ENCODE results near the gene SERGEF. TPM values are rescaled to one million over a fixed set of nuclear protein-coding genes. Genes with fewer than 3 reads are reported as not detected.

SERGEF gene
- total RNA-seq, 1 donor from 2014 or later = 20.5 TPM

GRCh38 chr11:17750801-17751165 lies 262.1 kb downstream of the SERGEF start:
- DNase-seq (ENCODE audit: low spot score) = no peak

GRCh38 chr11:17750013-17750800 lies 262.6 kb downstream of the SERGEF start:
- no peak for DNase-seq (ENCODE audit: low spot score)

GRCh38 chr11:17748761-17749721 lies 263.8 kb downstream of the SERGEF start:
- DNase-seq (ENCODE audit: low spot score) = no peak

- no peak for DNase-seq (ENCODE audit: low spot score)
Measured at GRCh38 chr11:17748044-17748443, 264.8 kb downstream of the SERGEF start.

- no peak for DNase-seq (ENCODE audit: low spot score)
Measured at GRCh38 chr11:17747131-17747955, 265.5 kb downstream of the SERGEF start.

GRCh38 chr11:17746096-17746495 lies 266.8 kb downstream of the SERGEF start:
- no peak for DNase-seq (ENCODE audit: low spot score)

GRCh38 chr11:17745023-17745772 lies 267.6 kb downstream of the SERGEF start:
- DNase-seq (ENCODE audit: low spot score) = no peak

- no peak for DNase-seq (ENCODE audit: low spot score)
Measured at GRCh38 chr11:17744151-17744940, 268.5 kb downstream of the SERGEF start.

GRCh38 chr11:17743808-17744119 lies 269.1 kb downstream of the SERGEF start:
- DNase-seq (ENCODE audit: low spot score) = no peak

GRCh38 chr11:17743026-17743807 lies 269.6 kb downstream of the SERGEF start:
- no peak for DNase-seq (ENCODE audit: low spot score)

GRCh38 chr11:17742019-17742418 lies 270.8 kb downstream of the SERGEF start:
- no peak for DNase-seq (ENCODE audit: low spot score)

GRCh38 chr11:17741487-17741886 lies 271.4 kb downstream of the SERGEF start:
- DNase-seq (ENCODE audit: low spot score) = no peak

- DNase-seq (ENCODE audit: low spot score) = no peak
Measured at GRCh38 chr11:17740649-17741235, 272.1 kb downstream of the SERGEF start.

GRCh38 chr11:17739945-17740338 lies 272.9 kb downstream of the SERGEF start:
- DNase-seq (ENCODE audit: low spot score) = no peak

- no peak for DNase-seq (ENCODE audit: low spot score)
Measured at GRCh38 chr11:17738151-17738973, 274.5 kb downstream of the SERGEF start.

Measured in umbilical cord (tissue), 2 donors.